ENCODE data around the gene SHANK2.

The SHANK2 gene

DNA sequence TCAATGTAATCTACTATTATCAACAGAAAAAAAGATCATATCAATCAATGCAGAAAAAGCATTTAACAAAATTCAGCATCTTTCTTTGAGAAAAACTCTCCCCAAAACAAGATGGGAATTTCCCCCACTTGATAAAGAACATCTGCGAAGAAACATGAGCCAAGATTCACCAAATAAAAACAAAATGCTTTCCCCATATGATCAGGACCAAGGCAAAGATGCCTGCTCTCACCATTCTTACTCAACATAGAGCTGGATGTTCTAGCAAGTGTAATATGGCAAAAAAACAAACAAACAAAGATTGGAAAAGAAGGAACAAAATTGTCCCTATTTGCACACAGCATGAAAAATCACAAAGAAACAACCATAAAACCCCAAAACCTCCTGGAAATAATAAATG lies 23.4 kb downstream of the SHANK2 start:
- TF ChIP-seq, protein P1, sequence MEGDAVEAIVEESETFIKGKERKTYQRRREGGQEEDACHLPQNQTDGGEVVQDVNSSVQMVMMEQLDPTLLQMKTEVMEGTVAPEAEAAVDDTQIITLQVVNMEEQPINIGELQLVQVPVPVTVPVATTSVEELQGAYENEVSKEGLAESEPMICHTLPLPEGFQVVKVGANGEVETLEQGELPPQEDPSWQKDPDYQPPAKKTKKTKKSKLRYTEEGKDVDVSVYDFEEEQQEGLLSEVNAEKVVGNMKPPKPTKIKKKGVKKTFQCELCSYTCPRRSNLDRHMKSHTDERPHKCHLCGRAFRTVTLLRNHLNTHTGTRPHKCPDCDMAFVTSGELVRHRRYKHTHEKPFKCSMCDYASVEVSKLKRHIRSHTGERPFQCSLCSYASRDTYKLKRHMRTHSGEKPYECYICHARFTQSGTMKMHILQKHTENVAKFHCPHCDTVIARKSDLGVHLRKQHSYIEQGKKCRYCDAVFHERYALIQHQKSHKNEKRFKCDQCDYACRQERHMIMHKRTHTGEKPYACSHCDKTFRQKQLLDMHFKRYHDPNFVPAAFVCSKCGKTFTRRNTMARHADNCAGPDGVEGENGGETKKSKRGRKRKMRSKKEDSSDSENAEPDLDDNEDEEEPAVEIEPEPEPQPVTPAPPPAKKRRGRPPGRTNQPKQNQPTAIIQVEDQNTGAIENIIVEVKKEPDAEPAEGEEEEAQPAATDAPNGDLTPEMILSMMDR (conservative IDR thresholded peaks at IDR 0.05; ENCODE audit: low read depth, low read length) = no peak
- H3K4me3 ChIP-seq (ENCODE audit: low read length) = no peak overlapping the region
- no peak for DNase-seq (ENCODE audit: low read depth)

DNA sequence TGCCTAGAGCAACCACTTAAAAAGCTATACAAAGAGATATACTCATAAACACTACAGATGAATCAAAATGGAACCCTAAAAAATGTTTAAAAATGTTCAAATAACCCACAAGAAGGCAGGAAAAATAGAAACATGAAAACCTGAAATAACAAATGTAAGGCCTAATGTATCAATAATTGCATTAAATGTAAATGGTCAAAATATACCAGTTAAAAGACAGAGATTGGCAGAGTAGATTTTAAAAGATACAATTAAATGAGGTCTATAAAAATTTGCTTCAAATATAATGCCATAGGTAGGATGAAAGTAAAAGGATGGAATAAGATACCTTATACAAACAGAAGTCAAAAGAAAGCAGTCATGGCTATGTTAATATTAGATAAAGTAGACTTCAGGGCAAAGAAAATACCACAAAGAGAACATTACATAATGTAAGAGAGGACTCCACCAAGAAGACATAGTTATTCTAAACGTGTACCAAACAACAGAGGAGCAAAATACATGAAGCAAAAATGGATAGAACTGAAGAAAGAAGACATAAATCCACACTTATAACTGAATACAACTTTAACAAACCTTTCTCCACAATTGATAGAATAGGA lies 25.2 kb downstream of the SHANK2 start:
- DNase-seq (ENCODE audit: low read depth) = no peak
- TF ChIP-seq, protein P1 (conservative IDR thresholded peaks at IDR 0.05; ENCODE audit: low read depth, low read length) = no peak
- H3K4me3 ChIP-seq (ENCODE audit: low read length) = no peak overlapping the region

DNA sequence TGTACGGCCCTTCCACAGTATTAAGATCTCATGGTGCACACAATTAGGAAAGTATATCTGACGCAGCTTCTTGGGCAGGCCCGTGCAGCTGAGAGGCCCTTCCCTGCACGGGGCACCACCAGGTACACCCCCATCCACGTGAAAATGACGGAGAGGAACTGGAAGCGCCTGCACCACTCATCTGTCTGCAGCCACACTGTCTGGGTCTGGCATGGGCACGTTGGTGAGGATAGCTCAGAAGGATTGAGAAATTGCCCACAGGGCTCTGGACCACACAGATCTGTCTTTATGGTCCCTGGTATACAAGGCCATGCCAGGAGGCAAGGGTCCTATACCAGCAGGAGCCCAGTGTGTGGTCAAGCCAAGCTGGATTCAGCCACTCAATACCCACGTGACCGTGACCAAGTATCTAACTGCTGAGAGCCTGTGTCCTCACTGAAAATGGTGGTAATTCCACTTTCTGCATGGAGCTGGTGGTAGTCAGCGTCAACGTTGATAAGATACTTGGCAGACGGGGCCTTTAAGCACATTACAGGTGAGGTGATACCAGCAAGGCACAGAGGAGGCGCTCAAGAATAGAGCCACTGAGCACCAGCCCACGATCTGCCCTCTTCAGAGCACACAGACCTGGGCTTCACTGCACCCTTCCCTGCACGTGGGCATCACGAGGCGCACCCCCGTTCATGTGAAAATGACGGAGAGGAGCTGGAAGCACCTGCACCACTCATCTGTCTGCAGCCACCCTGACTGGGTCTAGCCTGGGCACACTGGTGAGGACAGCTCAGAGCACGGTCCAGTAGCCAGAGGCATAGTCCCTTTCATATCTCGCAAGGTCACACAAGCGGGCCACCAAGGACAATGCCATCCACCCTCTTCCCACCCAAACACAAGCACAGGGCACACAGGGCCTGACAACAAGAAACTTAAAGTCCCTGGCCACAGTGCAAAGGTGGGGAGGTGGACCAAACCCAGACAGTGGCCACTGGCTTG lies 28.4 kb downstream of the SHANK2 start:
- no peak for DNase-seq (ENCODE audit: low read depth)
- TF ChIP-seq, protein P1 (conservative IDR thresholded peaks at IDR 0.05; ENCODE audit: low read depth, low read length) = no peak
- no peak overlapping the region for H3K4me3 ChIP-seq (ENCODE audit: low read length)

DNA sequence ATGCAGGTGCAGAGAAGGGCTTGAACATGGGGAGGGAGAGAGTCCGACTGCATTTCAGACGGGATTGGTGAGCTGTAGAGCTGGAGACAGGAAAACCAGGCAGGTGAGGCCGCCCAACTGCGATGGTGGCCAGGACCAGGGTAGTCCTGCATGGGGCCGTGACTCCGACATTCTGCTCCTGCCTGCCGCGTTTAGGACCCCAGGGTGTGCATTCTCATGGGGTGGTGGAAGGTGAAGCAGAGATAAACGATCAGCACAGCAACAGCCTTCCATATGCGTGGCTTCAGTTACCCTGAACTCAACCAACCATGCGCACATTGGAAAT lies 29.3 kb downstream of the SHANK2 start:
- TF ChIP-seq, protein P1 (conservative IDR thresholded peaks at IDR 0.05; ENCODE audit: low read depth, low read length) = no peak

DNA sequence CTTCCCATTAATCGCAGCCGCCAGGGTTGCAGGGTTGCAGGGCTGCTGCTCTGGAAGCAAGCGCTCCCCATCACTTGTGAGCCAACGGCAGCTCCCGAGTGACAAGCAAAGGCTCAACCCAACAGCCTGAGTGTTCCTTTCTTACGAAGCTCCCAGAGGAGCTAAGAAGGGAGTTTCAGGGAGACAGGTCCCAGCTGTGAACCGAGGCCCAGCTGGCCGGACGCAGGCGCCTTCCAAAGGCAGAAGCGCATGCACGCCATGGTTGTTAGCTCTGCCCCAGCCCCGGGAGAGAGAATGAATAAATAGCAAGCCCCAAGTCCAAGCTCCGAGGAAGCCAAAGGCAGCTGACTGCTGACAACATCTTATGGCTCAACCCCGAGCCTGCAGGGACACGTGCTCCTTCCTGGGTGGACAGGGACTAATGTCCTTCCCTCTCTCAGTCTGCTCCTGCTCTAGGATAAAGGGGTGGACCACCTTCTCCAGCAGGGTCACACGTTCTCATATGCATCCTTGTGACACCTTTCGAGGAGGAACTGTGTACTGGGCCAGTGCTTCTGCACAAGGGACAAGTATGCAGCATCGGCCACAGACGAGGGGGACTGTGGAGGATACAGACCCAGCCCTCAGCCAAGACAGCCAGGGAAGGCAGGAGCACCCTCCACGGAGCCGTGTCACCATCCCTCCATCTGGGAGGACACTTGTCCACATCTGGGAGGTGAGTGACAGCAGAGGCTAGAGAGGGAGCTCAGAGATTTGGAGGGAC lies 29.9 kb downstream of the SHANK2 start:
- H3K4me3 ChIP-seq (ENCODE audit: low read length) = no peak overlapping the region
- TF ChIP-seq, protein P1 (conservative IDR thresholded peaks at IDR 0.05; ENCODE audit: low read depth, low read length) = no peak
- DNase-seq (ENCODE audit: low read depth) = no peak

More for the DNA sequence above, 29.3 kb downstream of the SHANK2 start:
- DNase-seq (ENCODE audit: low read depth) = no peak
- no peak overlapping the region for H3K4me3 ChIP-seq (ENCODE audit: low read length)

DNA sequence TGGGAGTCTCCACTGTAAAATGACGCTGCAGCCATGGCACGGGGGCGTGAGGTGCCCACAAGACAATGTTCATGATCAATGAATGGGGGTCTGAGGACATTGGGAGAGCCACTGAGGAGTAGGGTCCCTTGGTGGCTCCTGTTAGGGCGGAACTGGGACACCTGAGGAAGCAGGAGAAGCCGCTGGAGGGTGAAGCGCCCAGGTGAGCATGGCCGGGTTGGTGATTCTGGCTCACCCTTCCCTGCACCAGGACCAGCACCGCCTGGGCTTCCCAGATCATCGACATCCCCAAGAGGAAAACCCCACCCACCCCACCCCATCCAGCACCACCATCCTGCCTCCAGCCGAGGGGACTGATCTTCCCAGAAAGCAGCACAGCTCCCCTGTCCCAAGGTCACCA lies 30.6 kb downstream of the SHANK2 start:
- TF ChIP-seq, protein P1 (conservative IDR thresholded peaks at IDR 0.05; ENCODE audit: low read depth, low read length) = no peak
- no peak overlapping the region for H3K4me3 ChIP-seq (ENCODE audit: low read length)
- no peak for DNase-seq (ENCODE audit: low read depth)
